HG03060 (cell line): ENCODE measurements around the gene BEST2.

ENCODE experiments used
- ATAC-seq: cut with Tn5 transposase; IDR thresholded peaks from one replicate; pipeline ENCODE4 v1.9.1; 2021; ENCODE audit warnings: low read depth, moderate number of reproducible peaks; ENCODE audit not compliant: unreplicated experiment

Gene BEST2

DNA sequence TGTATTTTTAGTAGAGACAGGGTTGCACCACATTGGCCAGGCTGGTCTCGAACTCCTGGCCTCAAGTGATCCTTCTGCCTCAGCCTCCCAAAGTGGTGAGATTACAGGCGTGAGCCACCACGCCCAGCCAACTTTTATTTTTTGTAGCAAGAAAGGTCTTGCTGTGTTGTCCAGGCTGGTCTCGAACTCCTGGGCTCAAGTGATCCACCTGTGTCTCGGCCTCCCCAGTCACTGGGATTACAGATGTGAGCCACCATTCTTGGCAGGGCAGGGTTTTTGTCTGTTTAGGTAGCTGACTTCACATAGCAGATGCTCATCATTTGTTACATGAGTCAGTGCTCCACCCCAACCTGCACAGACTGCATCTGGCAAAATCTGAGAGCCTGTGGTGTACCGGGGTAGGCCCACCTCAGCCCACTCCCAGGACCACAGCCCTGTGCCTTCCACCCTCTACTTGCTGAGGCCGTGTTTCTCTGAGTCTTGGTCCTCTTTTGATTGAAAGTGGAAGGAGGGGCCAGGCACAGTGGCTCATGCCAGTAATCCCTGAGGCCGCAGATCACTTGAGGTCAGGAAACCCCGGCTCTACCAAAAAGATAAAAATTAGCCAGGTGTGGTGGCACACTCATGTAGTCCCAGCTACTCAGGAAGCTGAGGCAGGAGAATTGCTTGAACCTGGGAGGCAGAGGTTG is 23.7 kb upstream of the BEST2 start:
- ATAC-seq: no peak

DNA sequence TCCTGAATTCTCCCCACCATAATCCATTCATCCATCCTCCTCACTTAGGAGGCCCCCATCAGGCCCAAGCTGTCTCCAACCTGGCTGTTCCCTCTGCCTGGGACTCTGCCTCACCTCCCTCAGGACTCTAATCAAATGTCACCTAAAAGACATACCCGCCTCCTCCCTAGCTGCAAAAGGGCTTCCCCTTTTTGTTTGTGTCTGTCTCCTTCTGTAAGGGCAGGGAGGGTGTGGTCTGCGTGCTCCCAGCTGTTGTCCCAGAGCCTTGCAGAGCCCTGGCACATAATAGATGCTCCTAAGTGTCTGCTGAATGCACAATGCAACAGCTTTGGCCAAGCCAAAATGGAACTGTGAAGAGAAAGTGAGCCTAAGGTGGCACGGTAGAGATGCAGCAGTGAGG is 21.5 kb upstream of the BEST2 start:
- ATAC-seq: no peak

DNA sequence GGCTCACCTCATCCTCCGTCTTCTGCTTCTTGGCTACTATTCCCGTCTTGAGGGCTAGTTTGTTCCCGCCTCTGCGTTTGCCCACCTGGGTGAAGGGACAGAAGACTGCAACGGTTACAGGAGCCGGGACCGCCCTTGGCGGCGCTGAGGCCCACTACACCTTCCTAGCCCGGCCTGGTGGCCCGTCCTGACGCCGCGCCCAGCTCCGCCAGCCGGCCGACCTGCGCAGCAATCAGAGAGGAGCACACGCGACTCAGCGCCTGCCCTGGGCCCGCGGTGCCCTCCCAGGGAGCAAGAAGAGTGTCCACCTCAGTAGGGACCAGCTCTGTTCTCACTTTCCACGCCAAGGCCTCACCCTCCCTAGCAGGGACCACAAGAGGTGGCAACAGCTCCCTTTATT is 20.3 kb upstream of the BEST2 start:
- no peak for ATAC-seq

DNA sequence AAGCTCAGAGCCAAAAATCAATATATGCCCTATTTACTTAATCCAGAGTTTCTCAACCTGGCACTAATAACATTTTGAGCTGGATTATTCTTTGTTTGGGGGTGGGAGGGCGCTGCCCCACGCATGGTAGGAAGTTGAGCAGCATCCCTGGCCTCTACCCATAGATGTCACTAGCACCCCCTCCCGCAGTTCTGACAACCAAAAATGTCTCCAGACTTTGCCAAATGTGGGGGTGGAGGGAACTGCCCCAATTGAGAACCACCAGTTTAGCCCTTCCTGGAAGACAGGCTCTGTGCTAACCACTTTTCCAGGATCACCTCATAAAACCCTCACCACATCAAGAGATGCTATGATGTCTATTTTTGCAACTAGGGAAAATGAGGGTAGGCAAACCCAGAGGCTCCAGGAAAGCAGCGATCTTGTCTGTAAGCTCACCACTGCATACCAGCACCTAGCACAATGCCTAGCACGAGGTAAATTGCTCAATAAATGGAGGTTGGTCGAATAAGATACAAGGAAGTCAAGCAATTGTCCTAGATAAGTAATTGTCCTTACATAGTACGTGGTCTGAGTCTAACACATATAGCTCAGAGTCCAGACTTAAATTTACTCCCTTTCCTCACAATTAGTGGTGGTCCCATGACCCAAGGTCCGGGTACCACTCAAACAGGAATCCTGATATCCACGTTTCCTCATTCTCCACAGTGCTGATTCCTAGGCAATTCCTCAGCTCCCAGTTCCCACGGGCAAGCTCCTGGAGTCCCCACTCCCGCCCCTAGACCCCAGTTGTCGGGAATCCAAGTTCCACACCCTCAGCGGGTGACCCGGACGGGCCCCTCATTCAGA is 18.0 kb upstream of the BEST2 start:
- ATAC-seq: no peak

DNA sequence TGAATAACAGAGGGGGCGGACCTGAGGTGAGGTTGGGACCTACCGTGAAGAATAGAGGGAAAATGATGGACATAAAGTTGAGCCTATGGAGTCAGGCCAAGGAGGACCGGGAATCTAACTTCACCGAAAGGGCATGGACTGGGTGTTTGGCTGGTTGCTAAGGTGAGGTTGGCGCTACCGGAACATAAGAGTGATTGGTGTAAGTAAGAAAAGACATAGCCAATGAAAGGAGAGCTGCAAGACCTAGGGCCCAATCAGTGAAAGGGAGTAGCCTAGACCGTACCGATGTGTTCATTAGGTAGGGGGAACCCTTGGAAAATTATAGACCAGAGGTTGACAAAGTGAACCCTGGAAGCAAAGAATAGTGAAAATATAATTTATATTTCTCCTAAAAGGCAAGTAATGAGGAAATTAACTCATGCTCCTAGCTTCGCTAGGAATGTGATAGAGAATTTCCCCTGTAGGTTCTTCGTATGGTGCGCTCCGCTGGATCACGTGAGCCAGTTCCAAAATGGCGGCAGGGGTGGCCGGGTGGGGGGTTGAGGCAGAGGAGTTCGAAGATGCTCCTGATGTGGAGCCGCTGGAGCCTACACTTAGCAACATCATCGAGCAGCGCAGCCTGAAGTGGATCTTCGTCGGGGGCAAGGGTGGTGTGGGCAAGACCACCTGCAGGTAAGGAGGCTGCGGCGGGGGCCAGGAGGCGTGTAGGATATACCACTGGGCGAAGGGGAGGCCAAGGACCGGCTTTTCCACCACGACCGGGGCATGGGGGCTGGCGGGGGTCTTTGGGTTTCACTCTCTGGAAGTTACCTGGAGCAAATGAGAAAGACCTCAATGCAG is 14.4 kb upstream of the BEST2 start, which contains the start of gene GET3:
TSS of gene GET3 (plus strand) at position 503 of the 840 bp plus-strand sequence. CDS start at position 512, 9 bp downstream.
- peak; percentile 61 for ATAC-seq

DNA sequence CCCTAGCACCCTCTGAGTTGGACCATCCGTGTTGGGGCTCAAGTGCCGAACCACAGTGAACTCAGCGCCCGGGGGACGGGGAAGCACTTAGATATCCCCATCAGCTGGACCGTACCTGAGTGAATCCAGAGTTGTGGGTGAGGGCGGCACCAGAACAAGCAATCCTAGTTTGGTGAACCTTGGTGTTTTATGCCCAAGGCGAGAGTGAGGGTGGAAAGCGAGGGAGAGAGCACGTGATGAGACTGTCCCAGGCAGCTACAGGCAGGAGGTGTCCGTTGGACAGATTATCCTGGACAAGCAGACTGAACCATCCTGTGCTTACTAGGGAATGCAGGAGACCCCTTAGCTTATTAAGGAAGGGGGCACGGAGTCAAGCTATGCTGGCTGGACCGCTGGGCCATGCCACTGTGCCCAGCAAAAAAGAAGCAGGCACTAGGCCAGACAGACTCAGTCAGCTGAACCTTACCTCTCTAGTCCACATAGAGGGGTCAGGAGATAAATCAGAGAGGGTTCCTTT is 13.7 kb upstream of the BEST2 start:
- ATAC-seq: no peak

DNA sequence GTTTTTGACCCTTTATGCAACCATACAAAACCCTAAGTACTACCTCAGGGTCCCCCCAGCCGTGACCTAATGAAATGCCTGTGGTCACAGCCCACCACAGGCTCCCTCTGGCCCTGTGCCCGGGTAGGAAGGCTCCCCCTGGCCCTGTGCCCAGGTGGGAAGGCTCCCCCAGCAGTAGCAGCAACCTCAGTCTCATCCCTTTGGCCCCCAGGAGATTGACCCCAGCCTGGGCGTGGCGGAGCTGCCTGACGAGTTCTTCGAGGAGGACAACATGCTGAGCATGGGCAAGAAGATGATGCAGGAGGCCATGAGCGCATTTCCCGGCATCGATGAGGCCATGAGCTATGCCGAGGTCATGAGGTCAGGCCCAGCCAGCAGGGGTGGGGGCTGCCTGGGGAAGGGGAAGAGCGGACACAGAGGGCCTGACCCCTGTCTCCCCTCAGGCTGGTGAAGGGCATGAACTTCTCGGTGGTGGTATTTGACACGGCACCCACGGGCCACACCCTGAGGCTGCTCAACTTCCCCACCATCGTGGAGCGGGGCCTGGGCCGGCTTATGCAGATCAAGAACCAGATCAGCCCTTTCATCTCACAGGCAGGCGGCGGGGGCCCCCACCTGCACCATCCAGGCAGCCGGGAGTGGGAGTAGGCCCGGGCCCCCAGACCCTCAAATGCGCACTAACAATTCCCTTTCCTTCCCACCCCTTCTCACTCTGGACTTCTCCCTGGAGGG is 6.3 kb upstream of the BEST2 start:
- ATAC-seq: no peak

DNA sequence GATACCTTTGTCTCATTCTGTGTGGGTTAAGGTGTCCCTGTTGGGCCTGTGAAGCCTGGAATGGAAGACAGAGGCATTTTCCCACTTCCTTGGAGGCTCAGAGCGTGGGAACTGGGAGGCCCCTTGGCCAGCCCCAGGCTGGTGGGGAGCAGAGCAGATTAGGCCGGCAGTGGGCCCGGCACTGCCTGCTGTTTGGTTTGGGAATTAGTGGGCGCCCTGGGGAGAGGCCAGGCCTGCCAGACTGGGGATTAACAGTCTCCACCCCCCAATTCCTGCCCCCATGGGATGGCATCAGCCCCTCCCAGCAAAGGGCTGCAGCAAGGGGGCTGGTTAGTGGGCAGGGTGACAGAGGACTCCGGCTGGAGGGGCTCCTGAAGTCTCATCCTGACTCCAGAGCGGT is 3.1 kb upstream of the BEST2 start:
- no peak for ATAC-seq

DNA sequence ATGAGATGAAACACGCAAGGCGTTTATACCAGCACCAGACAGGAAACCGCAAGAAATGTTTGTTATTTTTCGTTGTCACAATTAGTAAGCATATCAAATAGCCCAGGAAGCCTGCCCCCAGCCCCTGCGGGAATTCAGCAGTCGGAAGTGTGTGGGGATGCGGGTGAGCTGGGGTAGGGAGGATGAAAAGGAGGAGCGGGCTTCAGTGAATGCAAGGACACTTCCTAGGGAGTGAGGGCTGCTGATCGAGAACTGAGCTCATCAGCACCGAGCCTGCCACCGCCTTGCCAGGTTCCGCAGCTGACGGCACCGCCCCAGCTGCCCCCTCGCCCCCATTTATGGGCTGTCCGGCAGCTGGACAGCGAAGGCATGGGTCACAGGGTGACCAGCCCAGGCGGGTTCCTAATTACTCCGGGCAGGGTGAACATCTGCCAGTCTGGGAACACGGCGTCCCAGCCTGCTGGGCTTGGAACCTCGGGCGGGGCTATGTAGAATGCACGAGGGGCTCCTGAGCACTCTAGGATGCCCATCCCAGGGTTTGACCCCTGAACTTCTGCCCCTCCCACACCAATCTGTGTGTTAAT is 1.6 kb upstream of the BEST2 start:
- no peak for ATAC-seq

DNA sequence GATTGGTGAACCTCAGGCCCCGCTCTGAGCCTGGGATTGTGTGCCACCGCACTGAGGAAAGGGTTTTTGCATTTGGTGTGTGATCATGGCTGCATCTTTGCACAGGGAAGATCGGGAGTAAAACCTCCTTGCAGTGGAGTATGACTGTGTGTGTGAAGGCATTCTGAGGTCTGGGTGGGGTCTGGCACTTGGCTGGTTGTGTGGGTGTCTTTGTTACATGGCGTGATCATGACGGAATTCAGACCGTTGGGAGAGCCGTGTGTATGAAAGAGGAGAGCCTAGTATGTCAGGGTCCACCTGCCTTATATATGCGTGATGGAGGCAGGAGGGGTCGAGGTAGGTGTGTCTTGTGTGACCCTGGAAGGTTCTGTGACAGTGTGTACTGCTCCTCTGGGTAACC is 740 bp upstream of the BEST2 start:
- no peak for ATAC-seq

DNA sequence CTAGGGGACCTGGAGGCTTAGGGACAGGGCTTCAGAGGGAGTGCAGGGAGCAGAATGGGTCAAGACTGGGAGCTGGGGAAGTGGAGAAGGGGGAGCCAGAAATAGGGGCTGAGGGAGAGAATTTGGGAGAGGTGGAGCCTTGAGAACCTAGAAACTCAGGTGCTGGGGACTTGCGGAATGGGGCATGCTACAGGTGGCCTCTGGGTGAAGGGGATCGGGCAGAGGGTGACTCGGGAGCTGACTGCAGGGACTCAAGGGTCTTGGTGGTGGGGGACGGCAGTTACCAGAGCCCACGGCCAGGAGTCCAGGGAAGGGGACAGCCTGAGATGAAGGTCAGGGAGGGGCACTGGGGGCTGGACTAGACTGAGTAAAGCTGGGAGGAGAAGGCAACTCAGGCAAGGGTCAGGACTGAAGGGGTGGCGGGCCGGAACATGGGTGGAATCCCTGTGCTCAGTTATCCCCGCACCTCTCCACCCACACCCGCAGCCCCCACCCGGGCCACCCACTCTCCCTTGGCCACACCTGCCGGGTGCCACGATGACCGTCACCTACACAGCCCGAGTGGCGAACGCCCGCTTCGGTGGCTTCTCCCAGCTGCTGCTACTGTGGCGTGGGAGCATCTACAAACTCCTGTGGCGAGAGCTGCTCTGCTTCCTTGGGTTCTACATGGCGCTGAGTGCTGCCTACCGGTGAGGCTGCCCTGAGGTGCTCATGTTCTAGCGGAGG is 628 bp downstream of the BEST2 start:
- ATAC-seq: no peak

DNA sequence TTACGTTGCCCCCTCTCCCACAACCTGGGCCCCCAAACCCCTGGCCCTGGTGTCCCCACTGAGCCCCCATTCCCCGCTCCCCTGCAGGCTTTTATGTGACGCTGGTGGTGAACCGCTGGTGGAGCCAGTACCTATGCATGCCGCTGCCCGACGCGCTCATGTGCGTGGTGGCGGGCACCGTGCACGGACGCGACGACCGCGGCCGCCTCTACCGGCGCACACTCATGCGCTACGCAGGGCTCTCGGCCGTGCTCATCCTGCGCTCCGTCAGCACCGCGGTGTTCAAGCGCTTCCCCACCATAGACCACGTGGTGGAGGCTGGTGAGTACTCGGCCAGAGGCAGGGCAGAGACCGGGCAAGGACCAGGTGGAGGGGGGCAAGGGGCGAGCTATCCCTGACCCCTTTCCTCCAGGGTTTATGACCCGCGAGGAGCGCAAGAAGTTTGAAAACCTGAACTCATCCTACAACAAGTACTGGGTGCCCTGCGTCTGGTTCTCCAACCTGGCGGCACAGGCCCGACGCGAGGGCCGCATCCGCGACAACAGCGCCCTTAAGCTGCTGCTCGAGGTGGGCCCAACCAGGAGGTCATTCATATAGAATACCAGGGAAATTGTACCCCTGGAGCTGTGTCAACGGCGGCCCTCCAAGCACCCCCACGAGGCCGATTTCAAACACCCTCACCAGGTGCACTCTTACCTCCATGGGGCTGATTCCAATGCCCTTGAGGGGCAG is 3.0 kb downstream of the BEST2 start:
- no peak for ATAC-seq

DNA sequence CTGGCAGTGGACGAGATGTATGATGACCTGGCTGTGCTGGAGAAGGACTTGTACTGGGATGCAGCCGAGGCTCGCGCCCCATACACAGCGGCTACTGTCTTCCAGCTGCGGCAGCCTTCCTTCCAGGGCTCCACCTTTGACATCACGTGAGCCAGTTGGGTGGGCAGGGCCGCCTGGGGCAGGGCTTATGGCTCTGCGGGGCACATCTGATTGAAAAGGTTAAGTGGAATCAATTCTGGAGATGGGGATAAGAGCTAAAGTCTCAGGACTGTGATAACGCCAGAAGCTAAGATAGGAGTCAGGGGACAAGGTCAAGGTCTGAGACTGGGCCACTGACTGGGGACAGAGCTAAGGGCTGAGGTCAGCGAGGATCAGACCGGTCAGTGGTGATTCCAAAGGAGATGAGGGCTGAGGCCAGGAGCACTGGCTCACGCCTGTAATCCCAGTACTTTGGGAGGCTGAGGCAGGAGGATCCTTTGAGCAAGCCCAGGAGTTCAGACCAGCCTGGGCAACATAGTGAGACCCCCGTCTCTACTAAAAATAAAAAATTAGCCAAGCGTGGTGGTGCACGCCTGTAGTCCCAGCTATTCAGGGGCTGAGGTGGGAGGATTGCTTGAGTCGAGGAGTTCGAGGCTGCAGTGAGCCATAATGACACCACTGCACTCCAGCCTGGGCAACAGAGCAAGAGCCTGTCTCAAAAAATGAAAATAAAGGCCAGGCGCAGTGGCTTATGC is 4.7 kb downstream of the BEST2 start:
- no peak for ATAC-seq

DNA sequence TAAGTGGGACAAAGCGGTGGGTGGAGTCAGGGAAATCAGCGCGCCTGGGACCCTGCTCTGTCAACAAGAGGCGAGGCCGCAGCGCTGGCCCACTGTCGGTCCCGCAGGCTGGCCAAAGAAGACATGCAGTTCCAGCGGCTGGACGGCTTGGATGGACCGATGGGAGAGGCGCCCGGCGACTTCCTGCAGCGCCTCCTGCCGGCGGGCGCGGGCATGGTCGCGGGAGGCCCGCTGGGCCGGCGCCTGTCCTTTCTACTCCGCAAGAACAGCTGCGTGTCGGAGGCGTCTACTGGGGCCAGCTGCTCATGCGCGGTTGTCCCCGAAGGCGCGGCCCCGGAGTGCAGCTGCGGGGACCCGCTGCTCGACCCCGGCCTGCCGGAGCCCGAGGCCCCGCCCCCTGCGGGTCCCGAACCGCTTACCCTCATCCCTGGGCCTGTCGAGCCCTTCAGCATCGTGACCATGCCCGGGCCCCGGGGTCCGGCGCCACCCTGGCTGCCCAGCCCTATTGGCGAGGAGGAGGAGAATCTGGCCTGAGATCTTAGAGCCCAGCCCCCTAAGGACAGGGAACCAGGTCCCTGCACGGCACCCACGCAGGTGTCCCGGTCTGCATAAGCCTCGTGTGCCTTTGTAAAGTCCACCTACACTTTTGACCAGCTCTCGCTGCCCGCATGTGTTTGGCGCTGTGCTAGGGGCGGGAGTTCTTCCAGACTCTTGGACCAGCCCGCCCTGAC is 6.1 kb downstream of the BEST2 start:
- ATAC-seq: no peak

DNA sequence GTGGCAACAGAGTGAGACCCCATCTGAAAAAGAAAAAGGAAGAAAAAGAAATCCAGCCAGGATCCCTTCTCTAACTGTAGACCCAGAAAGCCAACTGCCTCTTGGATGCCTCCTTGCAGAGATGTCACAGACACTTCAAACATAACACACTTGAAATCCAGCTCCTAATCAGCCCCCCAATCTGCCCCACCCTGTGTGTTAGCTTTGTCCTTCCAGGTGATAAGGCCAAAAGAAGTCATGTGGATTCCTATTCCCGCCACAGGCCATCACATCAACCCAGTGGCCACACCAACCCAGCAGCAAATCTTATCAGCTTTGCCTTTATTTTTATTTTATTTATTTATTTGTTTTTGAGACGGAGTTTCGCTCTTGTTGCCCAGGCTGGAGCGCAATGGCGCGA is 8.1 kb downstream of the BEST2 start:
- no peak for ATAC-seq

DNA sequence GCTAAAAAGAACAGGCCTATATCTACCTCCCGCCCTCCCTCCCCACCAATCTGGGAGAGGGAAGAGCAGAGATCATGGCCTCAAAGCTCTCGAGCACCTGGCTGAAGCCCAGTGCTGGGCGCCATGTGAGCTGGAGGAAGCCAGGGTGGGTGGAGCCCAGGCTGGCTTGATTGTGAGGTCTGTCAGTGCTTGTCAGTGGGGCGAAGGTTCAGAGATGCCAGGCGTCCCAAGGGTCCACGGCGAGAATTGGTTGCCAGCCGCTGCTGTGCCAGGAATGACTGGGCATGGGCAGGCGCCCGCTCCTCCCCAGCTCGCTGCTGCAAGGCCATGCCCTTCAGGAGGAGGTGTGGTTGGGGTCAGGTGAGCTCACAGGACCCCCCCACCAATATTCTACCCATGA is 11.5 kb downstream of the BEST2 start:
- no peak for ATAC-seq

DNA sequence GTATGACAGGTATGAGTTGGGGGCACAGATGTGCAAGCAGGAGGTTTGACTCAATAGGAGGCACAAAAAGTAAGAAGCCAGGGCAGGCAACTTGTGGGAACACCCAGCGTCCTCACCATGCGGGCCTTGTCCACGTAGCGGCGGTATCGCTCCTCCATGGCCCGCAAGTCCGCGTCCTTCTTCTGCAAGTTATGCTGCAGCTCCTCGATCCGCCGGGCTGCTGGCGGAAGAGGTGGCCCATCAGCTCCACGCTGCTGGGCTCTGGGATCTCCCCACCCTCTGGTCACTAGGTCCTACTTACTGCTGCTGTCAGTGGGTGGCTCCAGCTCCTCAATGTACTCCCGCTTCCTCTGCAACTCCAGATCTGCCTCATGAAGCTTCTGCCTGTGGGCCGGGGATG is 13.1 kb downstream of the BEST2 start:
- no peak for ATAC-seq
